Astrocyte of the spinal cord (primary cell): Measurements from ENCODE around the gene SPHK1.

Experiments
- DNase-seq: peaks from one replicate; pipeline ENCODE4 v3.0.0; 2011; ENCODE audit warnings: low read depth, low spot score
- H3K4me3 ChIP-seq: 2 replicates; pipeline ENCODE4 v1.5.1; 2011; ENCODE audit warnings: low read depth, mild to moderate bottlenecking, low read length, moderate library complexity
- CTCF ChIP-seq: IDR thresholded peaks from 2 replicates; pipeline ENCODE4 v1.5.1; 2012; ENCODE audit warnings: low read depth, mild to moderate bottlenecking, low read length, inconsistent platforms
- in situ Hi-C: cut with HindIII; loops from 2 replicates; pipeline ENCODE4 v1.10.0; 2017; ENCODE audit warnings: low sequenced_read_pairs

The SPHK1 gene

GRCh38 chr17:76407509-76407908 is 23.1 kb downstream of the SPHK1 start:
- no peak for DNase-seq
- TF ChIP-seq CTCF = no peak
- in situ Hi-C loops = no loop called here
- H3K4me3 ChIP-seq = no peak overlapping the region

- TF ChIP-seq CTCF = peak; percentile 92
- in situ Hi-C loops = no loop called here
- peak; percentile 51 for DNase-seq
- no peak overlapping the region for H3K4me3 ChIP-seq
Measured at GRCh38 chr17:76408037-76408849, 23.8 kb downstream of the SPHK1 start.

- DNase-seq = no peak
- in situ Hi-C loops = no loop called here
Measured at GRCh38 chr17:76410328-76410965, 26.0 kb downstream of the SPHK1 start.

DNA sequence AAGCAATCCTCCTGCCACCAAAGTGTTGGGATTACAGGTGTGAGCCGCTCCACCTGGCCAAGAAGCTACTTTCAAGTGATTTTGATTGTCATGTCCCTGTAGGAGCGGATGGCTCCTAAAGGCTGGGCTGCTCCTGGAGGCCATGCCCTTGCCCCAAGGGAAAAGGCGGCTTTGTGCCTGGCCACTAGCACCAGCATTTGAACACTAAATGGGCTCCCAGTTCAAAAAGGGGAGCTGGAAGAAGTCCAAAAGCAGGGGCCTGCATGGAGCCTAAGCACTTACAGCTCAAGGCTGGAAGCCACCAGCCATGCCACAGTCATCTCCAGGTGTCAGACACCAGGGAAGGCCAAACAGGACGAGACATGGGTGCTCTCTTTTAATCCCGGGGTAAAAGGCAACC is 26.8 kb downstream of the SPHK1 start:
- no peak overlapping the region for H3K4me3 ChIP-seq
- no peak for DNase-seq
- in situ Hi-C loops = no loop called here
- TF ChIP-seq CTCF = no peak

More at GRCh38 chr17:76410328-76410965, 26.0 kb downstream of the SPHK1 start:
- H3K4me3 ChIP-seq = no peak overlapping the region
- no peak for TF ChIP-seq CTCF

DNA sequence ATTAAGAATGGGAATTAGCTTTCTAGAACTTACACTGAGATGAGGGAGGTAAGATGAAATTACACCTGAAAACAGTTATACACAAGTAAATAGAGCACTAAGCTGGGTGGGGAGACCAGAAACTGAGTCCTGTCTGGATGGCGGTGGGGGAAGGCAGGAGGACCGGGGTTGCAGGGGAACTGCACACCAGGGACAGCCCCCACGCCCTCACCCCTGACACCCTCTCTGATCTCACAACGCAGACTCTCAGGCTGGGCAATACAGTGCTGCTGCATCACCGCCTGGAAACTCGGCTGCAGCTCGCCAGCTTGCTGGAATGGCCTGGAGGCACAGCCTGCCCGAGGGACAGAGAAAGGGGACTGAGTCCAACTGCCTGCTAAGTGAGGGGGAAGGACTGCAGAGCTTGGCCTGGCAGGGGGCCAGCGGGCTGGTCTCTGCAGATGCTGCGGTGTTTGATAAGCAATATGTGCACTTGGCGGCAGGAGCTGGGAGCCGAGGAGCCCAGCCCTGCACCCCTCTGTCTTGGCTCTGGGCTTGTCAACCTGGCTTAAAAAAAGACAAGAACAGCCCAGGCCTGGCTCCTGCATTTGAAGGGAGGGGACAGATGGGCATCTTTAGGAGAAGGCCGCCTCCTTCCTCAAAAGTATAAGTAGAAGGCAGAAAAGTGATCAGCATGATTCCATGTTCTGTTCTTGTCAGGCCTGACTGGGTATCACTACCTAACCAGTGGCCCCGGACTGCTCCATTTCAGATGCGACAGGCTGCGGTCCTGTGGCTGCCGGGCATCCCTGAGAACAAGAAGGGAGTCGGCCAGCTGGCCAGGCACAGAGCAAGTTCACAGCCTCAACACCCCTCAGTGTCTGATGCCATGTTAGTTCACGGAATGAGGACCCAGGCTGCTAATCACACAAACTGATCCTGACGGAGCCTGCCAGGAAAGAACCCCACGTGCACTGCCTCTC is 30.2 kb downstream of the SPHK1 start:
- no peak for TF ChIP-seq CTCF
- in situ Hi-C loops = no loop called here
- peak; percentile 46 for DNase-seq
- H3K4me3 ChIP-seq = no peak overlapping the region

DNA sequence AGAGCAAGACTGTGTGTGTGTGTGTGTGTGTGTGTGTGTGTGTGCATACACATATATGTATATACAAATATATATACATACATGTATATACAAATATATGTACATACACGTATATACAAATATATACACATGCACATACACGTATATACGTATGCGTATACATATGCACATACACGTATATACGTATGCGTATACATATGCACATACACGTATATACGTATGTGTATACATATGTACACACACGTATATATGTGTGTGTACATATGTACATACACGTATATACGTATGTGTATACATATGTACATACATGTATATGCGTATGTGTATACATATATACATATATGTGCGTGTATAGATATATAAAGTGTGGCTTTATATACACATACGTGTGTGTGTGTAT is 31.4 kb downstream of the SPHK1 start:
- in situ Hi-C loops = no loop called here
- H3K4me3 ChIP-seq = no peak overlapping the region
- no peak for DNase-seq
- TF ChIP-seq CTCF = no peak
